Spleen (tissue), 11 donors: Measurements from ENCODE around the gene MED13L. TPM values are rescaled to one million over a fixed set of nuclear protein-coding genes. Genes with fewer than 3 reads are reported as not detected.

Experiments used
- DNase-seq: peaks from one replicate; pipeline ENCODE4 v3.0.0-alpha.2; 2020
- H3K27ac ChIP-seq, 8 donors: fragments of 200-600 bp; sonication (generic) in 7 of 8; 1 replicate in 4 of 8; 2 replicates in 4 of 8; pipeline versions ENCODE4 v1.5.0 to v1.8.0; 2016 to 2021; ENCODE audit warnings: inconsistent platforms in 4 of 8, mild to moderate bottlenecking in 4 of 8, moderate library complexity in 1 of 8
- H3K27me3 ChIP-seq, 7 donors: fragments of 200-600 bp; sonication (generic) in 6 of 7; replicated peaks in 1 of 7; 1 replicate in 4 of 7; 2 replicates in 3 of 7; pipeline versions ENCODE4 v1.5.0 to v1.8.0; 2016 to 2021; ENCODE audit warnings: inconsistent platforms in 3 of 7, mild to moderate bottlenecking in 1 of 7
- H3K36me3 ChIP-seq, 6 donors: fragments of 200-600 bp; sonication (generic) in 5 of 6; 1 replicate in 4 of 6; 2 replicates in 2 of 6; pipeline versions ENCODE4 v1.5.0 to v1.8.0; 2016 to 2021; ENCODE audit warnings: inconsistent platforms in 2 of 6
- H3K4me1 ChIP-seq, 6 donors: fragments of 200-600 bp; sonication (generic) in 5 of 6; 1 replicate in 3 of 6; 2 replicates in 3 of 6; pipeline versions ENCODE4 v1.5.0 to v1.8.0; 2016 to 2021; ENCODE audit warnings: inconsistent platforms in 3 of 6
- H3K4me3 ChIP-seq, 8 donors: fragments of 200-600 bp; sonication (generic) in 7 of 8; 1 replicate in 4 of 8; 2 replicates in 4 of 8; pipeline versions ENCODE4 v1.5.0 to v1.8.0; 2016 to 2021; ENCODE audit warnings: inconsistent platforms in 4 of 8, mild to moderate bottlenecking in 4 of 8, moderate library complexity in 2 of 8
- H3K9me3 ChIP-seq, 8 donors: fragments of 200-600 bp; sonication (generic) in 7 of 8; 1 replicate in 4 of 8; 2 replicates in 4 of 8; pipeline versions ENCODE4 v1.5.0 to v1.8.0; 2016 to 2021; ENCODE audit warnings: inconsistent platforms in 4 of 8
- POLR2A ChIP-seq, 3 donors: fragments of 450-650 bp; IDR thresholded peaks; one replicate each; pipeline ENCODE4 v1.5.1; 2017; ENCODE audit warnings: antibody characterized with exemption in 3 of 3, mild to moderate bottlenecking in 1 of 3
- POLR2AphosphoS5 ChIP-seq, 3 donors: sonication (generic); formaldehyde crosslinking; IDR thresholded peaks; one replicate each; pipeline ENCODE4 v1.5.1; 2017; ENCODE audit warnings: antibody characterized with exemption in 3 of 3
- WGBS, 5 donors: extraction: QIAGEN DNeasy Blood & Tissue Kit in 3 of 5; methylation state at CpG; one replicate each; pipeline versions ENCODE4 v1.1.5 to v1.1.7; 2013 to 2018; 5-methylcytosine and 5-hydroxymethylcytosine counted together
- intact Hi-C: fragments of 100-400 bp; cut with DNase I; formaldehyde crosslinking; loops from one replicate; pipeline ENCODE4 v1.15.0; 2023; ENCODE audit warnings: low total_unique reads
- polyA plus RNA-seq, 3 donors: library from polyadenylated mRNA; stranded (reverse); fragments of 200-250 nt; gene quantifications; one replicate each; pipeline ENCODE4 v1.2.1, GENCODE V29; 2013
- total RNA-seq, 7 donors: library from RNA; depleted of rRNA in 3 of 7; stranded (reverse); fragments of >200 nt in 3 of 7; fragmentation: NEBNext Ultra II Directional in 4 of 7; extraction: Animal tissue kit (Norgen Biotek cat#: 25700) in 4 of 7; gene quantifications; one replicate each; pipeline versions ENCODE4 v1.1.0 to v1.2.1, GENCODE V29; 2016 to 2021
- TF ChIP-seq, protein P1 (sequence below), 11 experiments: fragments of 200-600 bp in 7 of 11; fragments of 450-650 bp in 4 of 11; sonication (generic) in 4 of 11; IDR thresholded peaks in 8 of 11; conservative IDR thresholded peaks in 3 of 11; 1 replicate in 7 of 11; 2 replicates in 4 of 11; pipeline versions ENCODE4 v1.4.0 to v1.8.0; 2016 to 2021; ENCODE audit warnings: antibody characterized with exemption in 11 of 11, inconsistent platforms in 4 of 11, mild to moderate bottlenecking in 1 of 11
- donor health status: healthy with polysubstance abuse.
- donor health status: DM: no; HTN: no; CAD: no; lungs with moderate emphysema.
- donor health status: DM: no; HTN: no; CAD: no.
- donor health status: Bipolar disorder and iron deficiency.
- donor health status: healthy.
- donor health status: DM: no; HTN: no; CAD: no.
- donor health status: DM: yes; HTN: yes; CAD: no.

Gene MED13L
- total and polyA plus RNA-seq, 10 donors: 13.4 to 255 (median 185) TPM

GRCh38 chr12:116092162-116092561 is 185.3 kb downstream of the MED13L start:
- DNase-seq: no peak
- Histone ChIP-seq H3K9me3 (no peaks in the 10 kb centered on the region), H3K27ac (no peak overlapping the region), H3K27me3 (no peaks in the 10 kb centered on the region), H3K4me1 (peaks cover 0 to 37% (median 14%) of the 10 kb centered on the region in 6 donors), H3K36me3 (peaks cover 0 to 31% (median 3%) of the 10 kb centered on the region in 6 donors), H3K4me3 (no peak overlapping the region)
- 86 to 95% (median 94%) methylated on average over 3 of the region's 3 CpGs for WGBS, 5 donors
- intact Hi-C loops: no loop called here
- TF ChIP-seq POLR2AphosphoS5 (IDR thresholded peaks at IDR 0.05) (no peak), POLR2A (IDR thresholded peaks at IDR 0.05) (no peak)
- TF ChIP-seq, protein P1, sequence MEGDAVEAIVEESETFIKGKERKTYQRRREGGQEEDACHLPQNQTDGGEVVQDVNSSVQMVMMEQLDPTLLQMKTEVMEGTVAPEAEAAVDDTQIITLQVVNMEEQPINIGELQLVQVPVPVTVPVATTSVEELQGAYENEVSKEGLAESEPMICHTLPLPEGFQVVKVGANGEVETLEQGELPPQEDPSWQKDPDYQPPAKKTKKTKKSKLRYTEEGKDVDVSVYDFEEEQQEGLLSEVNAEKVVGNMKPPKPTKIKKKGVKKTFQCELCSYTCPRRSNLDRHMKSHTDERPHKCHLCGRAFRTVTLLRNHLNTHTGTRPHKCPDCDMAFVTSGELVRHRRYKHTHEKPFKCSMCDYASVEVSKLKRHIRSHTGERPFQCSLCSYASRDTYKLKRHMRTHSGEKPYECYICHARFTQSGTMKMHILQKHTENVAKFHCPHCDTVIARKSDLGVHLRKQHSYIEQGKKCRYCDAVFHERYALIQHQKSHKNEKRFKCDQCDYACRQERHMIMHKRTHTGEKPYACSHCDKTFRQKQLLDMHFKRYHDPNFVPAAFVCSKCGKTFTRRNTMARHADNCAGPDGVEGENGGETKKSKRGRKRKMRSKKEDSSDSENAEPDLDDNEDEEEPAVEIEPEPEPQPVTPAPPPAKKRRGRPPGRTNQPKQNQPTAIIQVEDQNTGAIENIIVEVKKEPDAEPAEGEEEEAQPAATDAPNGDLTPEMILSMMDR (IDR thresholded peaks at IDR 0.05 in 8 of 11, conservative IDR thresholded peaks at IDR 0.05 in 3 of 11): no peak

DNA sequence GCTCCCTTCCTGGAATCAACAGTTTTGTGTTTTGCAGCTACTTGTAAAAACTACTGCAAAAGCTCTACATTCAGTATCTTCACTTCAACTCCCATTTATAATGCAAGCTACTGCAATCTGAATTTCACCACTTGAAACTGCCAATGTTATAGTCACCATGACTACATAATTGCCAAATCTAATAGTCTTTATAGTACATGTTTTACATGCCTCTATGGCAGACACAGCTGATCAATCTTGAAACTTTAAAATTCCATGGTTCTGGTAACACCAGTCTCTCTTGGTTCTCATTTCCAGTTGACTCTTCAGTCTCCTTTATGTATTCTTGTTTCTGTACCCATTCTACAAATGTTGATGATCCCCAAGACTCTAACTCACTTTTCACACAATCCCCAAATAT is 185.9 kb downstream of the MED13L start:
- H3K4me1 ChIP-seq: peaks cover 0 to 42% (median 17%) of the 10 kb centered on the region in 6 donors
- H3K27me3 ChIP-seq: no peaks in the 10 kb centered on the region
- intact Hi-C loops: no loop called here
- H3K36me3 ChIP-seq: peaks cover 0 to 30% (median 3%) of the 10 kb centered on the region in 6 donors
- no peaks in the 10 kb centered on the region for H3K9me3 ChIP-seq
- TF ChIP-seq POLR2AphosphoS5 (IDR thresholded peaks at IDR 0.05) (no peak), POLR2A (IDR thresholded peaks at IDR 0.05) (no peak)
- TF ChIP-seq, protein P1 (IDR thresholded peaks at IDR 0.05 in 8 of 11, conservative IDR thresholded peaks at IDR 0.05 in 3 of 11): no peak
- H3K4me3 ChIP-seq: no peak overlapping the region
- no peak overlapping the region for H3K27ac ChIP-seq
- DNase-seq: no peak

DNA sequence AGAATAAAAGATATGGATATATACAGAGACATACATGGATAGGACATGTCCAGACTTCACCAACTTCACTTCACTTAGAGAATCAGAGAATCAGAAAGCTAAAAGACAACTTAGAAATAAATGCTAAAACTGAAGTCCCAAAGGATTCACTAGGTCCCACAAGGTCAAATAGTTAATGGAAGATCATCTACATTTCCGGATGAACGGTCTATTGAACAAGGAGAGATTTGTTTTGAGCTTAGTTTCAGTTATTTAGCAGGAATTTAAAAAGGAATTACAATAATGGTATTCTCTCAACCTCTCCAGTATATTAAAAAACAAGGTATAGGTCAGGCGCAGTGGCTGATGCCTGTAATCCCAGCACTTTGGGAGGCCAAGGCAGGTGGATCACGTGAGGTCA is 187.0 kb downstream of the MED13L start:
- H3K4me1 ChIP-seq: peaks cover 0 to 50% (median 17%) of the 10 kb centered on the region in 6 donors
- 91 to 97% (median 95%) methylated on average over 4 of the region's 4 CpGs for WGBS, 5 donors
- DNase-seq: no peak
- H3K9me3 ChIP-seq: no peaks in the 10 kb centered on the region
- intact Hi-C loops: no loop called here
- TF ChIP-seq, protein P1 (IDR thresholded peaks at IDR 0.05 in 8 of 11, conservative IDR thresholded peaks at IDR 0.05 in 3 of 11): no peak
- TF ChIP-seq POLR2AphosphoS5 (IDR thresholded peaks at IDR 0.05) (no peak), POLR2A (IDR thresholded peaks at IDR 0.05) (no peak)
- H3K4me3 ChIP-seq: no peak overlapping the region
- H3K27ac ChIP-seq: no peak overlapping the region
- H3K27me3 ChIP-seq: no peaks in the 10 kb centered on the region
- H3K36me3 ChIP-seq: peaks cover 0 to 20% (median under 1%) of the 10 kb centered on the region in 6 donors

- no peaks in the 10 kb centered on the region for H3K27me3 ChIP-seq
- H3K27ac ChIP-seq: no peak overlapping the region
- H3K4me3 ChIP-seq: no peak overlapping the region
- H3K4me1 ChIP-seq: peaks cover 0 to 50% (median 17%) of the 10 kb centered on the region in 6 donors
- WGBS, 5 donors: 97 to 99% (median 98%) methylated on average over 3 of the region's 3 CpGs
- no peak for TF ChIP-seq POLR2A (IDR thresholded peaks at IDR 0.05)
- no peak for TF ChIP-seq POLR2AphosphoS5 (IDR thresholded peaks at IDR 0.05)
- TF ChIP-seq, protein P1 (IDR thresholded peaks at IDR 0.05 in 8 of 11, conservative IDR thresholded peaks at IDR 0.05 in 3 of 11): no peak
- no peak for DNase-seq
- intact Hi-C loops: no loop called here
- H3K36me3 ChIP-seq: peaks cover 0 to 10% (median 0%) of the 10 kb centered on the region in 6 donors
- no peaks in the 10 kb centered on the region for H3K9me3 ChIP-seq
Observed at GRCh38 chr12:116089080-116089479, 188.4 kb downstream of the MED13L start.
